SJCRH30 (cell line): Measurements from ENCODE around the gene DCAF11. TPM values are rescaled to one million over a fixed set of nuclear protein-coding genes. Genes with fewer than 3 reads are reported as not detected.

Experiments used
- DNase-seq, 2 experiments: peaks; one replicate each; pipeline ENCODE4 v3.0.0-alpha.2; 2015 to 2020
- H3K27ac ChIP-seq: fragments of 250-450 bp; sonication (Bioruptor Pico); 2 replicates; pipeline ENCODE4 v1.5.1; 2020; ENCODE audit warnings: mild to moderate bottlenecking, moderate library complexity
- H3K27me3 ChIP-seq: fragments of 250-450 bp; sonication (Bioruptor Pico); 2 replicates; pipeline ENCODE4 v1.5.1; 2020; ENCODE audit warnings: mild to moderate bottlenecking, moderate library complexity
- H3K36me3 ChIP-seq: fragments of 250-450 bp; sonication (Bioruptor Pico); 2 replicates; pipeline ENCODE4 v1.5.1; 2020; ENCODE audit warnings: mild to moderate bottlenecking, moderate library complexity
- H3K4me1 ChIP-seq: fragments of 250-450 bp; sonication (Bioruptor Pico); 2 replicates; pipeline ENCODE4 v1.5.1; 2020; ENCODE audit warnings: mild to moderate bottlenecking, moderate library complexity
- H3K4me3 ChIP-seq: fragments of 250-450 bp; sonication (Bioruptor Pico); 2 replicates; pipeline ENCODE4 v1.5.1; 2020; ENCODE audit warnings: mild to moderate bottlenecking, moderate library complexity
- H3K9me3 ChIP-seq: fragments of 250-450 bp; sonication (Bioruptor Pico); replicated peaks from 2 replicates; pipeline ENCODE4 v1.5.1; 2020; ENCODE audit warnings: mild to moderate bottlenecking, moderate library complexity
- total RNA-seq: library from RNA; depleted of rRNA; stranded (reverse); fragments of >200 nt; shearing (Covaris generic); gene quantifications from 2 replicates; pipeline ENCODE4 v1.2.3, GENCODE V29; 2014

DCAF11 gene
- total RNA-seq, 1 experiment from 2014 or later, result 82.0 TPM

DNA sequence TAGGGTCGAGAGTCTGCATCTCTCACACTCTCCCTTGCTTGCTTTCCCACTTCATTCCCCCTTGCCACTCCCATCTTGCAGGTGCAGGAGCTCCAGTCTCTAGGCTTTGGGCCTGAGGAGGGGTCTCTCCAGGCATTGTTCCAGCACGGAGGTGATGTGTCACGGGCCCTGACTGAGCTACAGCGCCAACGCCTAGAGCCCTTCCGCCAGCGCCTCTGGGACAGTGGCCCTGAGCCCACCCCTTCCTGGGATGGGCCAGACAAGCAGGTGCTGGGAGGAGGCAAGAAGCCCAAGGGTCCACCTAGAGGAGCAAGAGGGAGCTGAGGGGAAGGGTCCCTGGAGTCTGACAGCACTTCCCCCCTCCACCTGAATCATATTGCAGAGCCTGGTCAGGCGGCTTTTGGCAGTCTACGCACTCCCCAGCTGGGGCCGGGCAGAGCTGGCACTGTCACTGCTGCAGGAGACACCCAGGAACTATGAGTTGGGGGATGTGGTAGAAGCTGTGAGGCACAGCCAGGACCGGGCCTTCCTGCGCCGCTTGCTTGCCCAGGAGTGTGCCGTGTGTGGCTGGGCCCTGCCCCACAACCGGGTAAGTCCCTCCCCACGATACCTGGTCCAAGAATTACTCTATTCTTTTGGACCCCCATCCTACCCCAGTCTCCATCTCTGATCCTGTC lies 37.0 kb downstream of the DCAF11 start:
- Histone ChIP-seq H3K9me3 (no peaks in the 10 kb centered on the region), H3K4me1 (peaks cover 3% of the 10 kb centered on the region; the same call in 1 of the 2 replicates), H3K27ac (no peak overlapping the region), H3K36me3 (peaks cover 56% of the 10 kb centered on the region), H3K4me3 (no peak overlapping the region), H3K27me3 (no peaks in the 10 kb centered on the region)
- no peak for DNase-seq

GRCh38 chr14:24155100-24155499 lies 40.5 kb downstream of the DCAF11 start:
- no peak overlapping the region for H3K4me3 ChIP-seq
- H3K36me3 ChIP-seq, result peaks cover 65% of the 10 kb centered on the region
- no peaks in the 10 kb centered on the region for H3K9me3 ChIP-seq
- H3K27ac ChIP-seq, result no peak overlapping the region
- H3K27me3 ChIP-seq, result no peaks in the 10 kb centered on the region
- no peaks in the 10 kb centered on the region; the same call in 1 of the 2 replicates for H3K4me1 ChIP-seq
- DNase-seq, result no peak

DNA sequence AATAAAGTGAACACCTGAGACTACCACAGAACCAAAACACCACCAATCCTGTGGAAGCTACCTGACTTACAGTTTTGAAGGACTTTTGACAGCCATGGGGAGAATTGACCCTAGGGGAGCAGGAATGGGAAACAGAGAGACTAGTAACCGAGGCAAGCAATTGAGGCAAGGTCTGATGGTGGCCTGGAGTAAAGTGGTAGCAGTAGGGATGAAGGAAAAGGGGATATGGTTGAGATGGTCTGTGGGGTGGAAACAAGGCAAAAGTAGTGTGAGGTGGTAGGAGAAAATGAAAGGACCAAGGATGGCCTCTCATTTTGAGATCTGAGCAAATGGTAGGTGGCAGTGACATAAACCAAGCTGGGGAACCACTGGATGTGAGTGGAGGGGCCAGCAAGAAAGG lies 42.3 kb downstream of the DCAF11 start:
- Histone ChIP-seq H3K27ac (no peak overlapping the region), H3K4me3 (no peak overlapping the region), H3K4me1 (peaks cover 13% of the 10 kb centered on the region), H3K36me3 (peaks cover 49% of the 10 kb centered on the region), H3K9me3 (no peaks in the 10 kb centered on the region), H3K27me3 (no peaks in the 10 kb centered on the region)
- DNase-seq, result no peak

DNA sequence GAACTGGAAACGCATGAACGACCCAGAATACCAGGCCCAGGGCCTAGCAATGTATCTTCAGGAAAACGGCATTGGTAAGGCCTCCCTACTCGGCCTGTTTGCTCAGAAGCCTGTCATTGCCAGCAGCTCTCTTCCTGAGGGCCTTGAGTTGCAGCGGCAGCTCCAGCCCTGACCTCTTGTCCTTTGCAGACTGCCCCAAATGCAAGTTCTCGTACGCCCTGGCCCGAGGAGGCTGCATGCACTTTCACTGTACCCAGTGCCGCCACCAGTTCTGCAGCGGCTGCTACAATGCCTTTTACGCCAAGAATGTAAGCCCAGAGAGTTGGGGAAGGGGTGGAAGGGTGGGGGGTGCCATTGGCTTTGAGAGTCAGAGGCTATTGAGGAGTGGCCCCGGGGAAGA lies 42.8 kb downstream of the DCAF11 start:
- peaks cover 44% of the 10 kb centered on the region for H3K36me3 ChIP-seq
- H3K9me3 ChIP-seq, result no peaks in the 10 kb centered on the region
- DNase-seq, result no peak
- no peak overlapping the region for H3K27ac ChIP-seq
- no peaks in the 10 kb centered on the region for H3K27me3 ChIP-seq
- peaks cover 13% of the 10 kb centered on the region for H3K4me1 ChIP-seq
- H3K4me3 ChIP-seq, result no peak overlapping the region

DNA sequence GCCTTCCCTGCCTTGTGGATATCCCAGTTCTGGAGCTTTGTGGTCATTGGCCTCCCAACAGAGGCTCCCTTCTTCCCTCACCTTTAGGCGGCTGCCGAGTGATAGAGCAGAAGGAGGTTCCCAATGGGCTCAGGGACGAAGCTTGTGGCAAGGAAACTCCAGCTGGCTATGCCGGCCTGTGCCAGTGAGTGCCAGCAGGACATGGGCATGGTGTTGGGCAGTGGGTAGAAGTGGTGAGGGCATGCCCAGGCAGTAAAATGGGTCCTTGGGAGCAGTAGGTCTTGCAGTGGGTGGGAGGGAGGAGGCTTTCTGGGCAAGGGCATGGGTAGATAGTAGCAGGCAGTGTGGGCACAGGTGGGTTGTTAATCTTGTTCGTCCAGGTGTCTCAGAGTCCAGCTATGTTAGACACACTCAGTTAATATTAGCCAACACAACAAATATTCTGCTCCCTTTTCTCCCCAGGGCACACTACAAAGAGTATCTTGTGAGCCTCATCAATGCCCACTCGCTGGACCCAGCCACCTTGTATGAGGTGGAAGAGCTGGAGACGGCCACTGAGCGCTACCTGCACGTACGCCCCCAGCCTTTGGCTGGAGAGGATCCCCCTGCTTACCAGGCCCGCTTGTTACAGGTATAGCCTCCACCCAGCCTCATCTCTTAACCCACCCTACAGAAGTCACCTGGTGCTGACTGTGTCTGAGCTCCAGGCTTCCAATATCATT lies 45.4 kb downstream of the DCAF11 start:
- no peak for DNase-seq
- Histone ChIP-seq H3K9me3 (no peaks in the 10 kb centered on the region), H3K36me3 (peaks cover 32% of the 10 kb centered on the region), H3K27me3 (no peaks in the 10 kb centered on the region), H3K4me3 (no peak overlapping the region), H3K27ac (no peak overlapping the region), H3K4me1 (peaks cover 13% of the 10 kb centered on the region)

GRCh38 chr14:24160499-24160849 lies 45.9 kb downstream of the DCAF11 start:
- Histone ChIP-seq H3K27ac (no peak overlapping the region), H3K27me3 (no peaks in the 10 kb centered on the region), H3K9me3 (no peaks in the 10 kb centered on the region), H3K4me1 (peaks cover 13% of the 10 kb centered on the region), H3K36me3 (peaks cover 29% of the 10 kb centered on the region), H3K4me3 (no peak overlapping the region)
- no peak for DNase-seq

DNA sequence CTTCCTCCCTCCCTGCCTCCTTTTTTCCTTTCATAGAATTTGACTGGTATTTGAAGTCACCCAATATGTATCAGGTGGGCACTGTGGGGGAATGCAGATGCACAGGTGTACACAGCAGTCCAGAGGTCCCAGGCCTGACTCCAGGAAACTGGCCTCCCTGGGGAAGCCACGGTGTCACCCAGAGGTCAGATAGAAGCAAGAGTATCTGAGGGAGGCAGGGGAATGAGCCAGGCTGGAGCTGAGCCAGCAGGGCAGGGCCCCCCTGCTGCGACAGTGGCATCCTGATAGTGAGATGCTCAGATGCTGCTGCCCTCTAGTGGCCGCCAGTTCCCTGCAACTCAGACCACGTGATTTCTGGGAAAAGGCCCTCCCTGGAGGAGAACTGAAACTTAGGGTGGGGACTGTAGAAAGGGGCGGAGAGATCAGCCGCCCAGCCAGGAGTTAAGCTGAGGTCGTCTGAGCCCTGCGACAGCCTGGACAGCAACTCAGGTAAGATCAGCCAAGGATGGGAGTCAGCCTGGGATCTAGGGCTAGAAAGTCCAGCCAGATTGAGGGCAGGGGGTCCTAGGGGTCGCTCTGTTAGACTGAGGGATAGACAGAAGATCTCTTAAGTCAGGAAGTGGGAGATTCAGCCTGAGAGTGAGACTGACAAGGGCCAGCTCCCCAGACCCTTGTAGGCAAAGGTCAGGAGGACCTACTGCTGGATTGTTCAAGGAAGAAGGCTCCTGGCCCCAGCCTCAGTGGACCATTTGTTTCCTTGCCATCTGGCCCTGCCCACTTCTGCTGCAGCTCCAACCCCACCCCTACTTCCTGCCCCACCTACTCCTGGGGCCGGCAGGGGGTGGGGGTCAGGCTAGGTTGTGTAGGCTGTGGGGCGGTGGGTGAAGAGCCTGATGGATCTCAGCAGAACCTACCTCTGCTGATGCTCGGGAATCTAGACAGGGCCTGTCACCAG lies 46.5 kb downstream of the DCAF11 start, which contains the start of gene IRF9:
Gene IRF9 (plus strand): TSS at position 416 of the 955 bp plus-strand sequence. CDS start 880 bp downstream, outside the sequence.
- peaks cover 13% of the 10 kb centered on the region for H3K4me1 ChIP-seq
- peaks cover 22% of the 10 kb centered on the region for H3K36me3 ChIP-seq
- H3K9me3 ChIP-seq, result no peaks in the 10 kb centered on the region
- peak within 1 kb of the TSS; percentile 38 for H3K27ac ChIP-seq
- no peaks in the 10 kb centered on the region for H3K27me3 ChIP-seq
- DNase-seq, result peak; percentile 95 to 99
- H3K4me3 ChIP-seq, result peak within 1 kb of the TSS; percentile 40

GRCh38 chr14:24162093-24162492 lies 47.5 kb downstream of the DCAF11 start:
- DNase-seq, result no peak
- H3K4me1 ChIP-seq, result peaks cover 13% of the 10 kb centered on the region
- H3K27ac ChIP-seq, result no peak overlapping the region
- H3K36me3 ChIP-seq, result peaks cover 15% of the 10 kb centered on the region
- no peak overlapping the region for H3K4me3 ChIP-seq
- no peaks in the 10 kb centered on the region for H3K27me3 ChIP-seq
- H3K9me3 ChIP-seq, result no peaks in the 10 kb centered on the region

- Histone ChIP-seq H3K4me3 (no peak overlapping the region), H3K36me3 (peaks cover 2% of the 10 kb centered on the region; the same call in 1 of the 2 replicates), H3K27me3 (no peaks in the 10 kb centered on the region), H3K4me1 (peaks cover 13% of the 10 kb centered on the region), H3K9me3 (no peaks in the 10 kb centered on the region), H3K27ac (no peak overlapping the region)
- DNase-seq, result no peak
Measured at GRCh38 chr14:24164518-24164991, 50.0 kb downstream of the DCAF11 start.

GRCh38 chr14:24165785-24166184 lies 51.2 kb downstream of the DCAF11 start:
- Histone ChIP-seq H3K27me3 (no peaks in the 10 kb centered on the region), H3K27ac (no peak overlapping the region), H3K36me3 (peaks cover 2% of the 10 kb centered on the region; the same call in 1 of the 2 replicates), H3K4me3 (no peak overlapping the region), H3K4me1 (peaks cover 8% of the 10 kb centered on the region), H3K9me3 (no peaks in the 10 kb centered on the region)
- no peak for DNase-seq

- Histone ChIP-seq H3K36me3 (peaks cover 2% of the 10 kb centered on the region; the same call in 1 of the 2 replicates), H3K4me1 (no peaks in the 10 kb centered on the region), H3K4me3 (no peak overlapping the region), H3K27me3 (no peaks in the 10 kb centered on the region), H3K27ac (no peak overlapping the region), H3K9me3 (no peaks in the 10 kb centered on the region)
- DNase-seq, result no peak
Measured at GRCh38 chr14:24167469-24168114, 53.0 kb downstream of the DCAF11 start.

- H3K27ac ChIP-seq, result no peak within 1 kb of the TSS
- H3K4me1 ChIP-seq, result no peaks in the 10 kb centered on the region
- H3K4me3 ChIP-seq, result no peak within 1 kb of the TSS
- DNase-seq, result no peak
- no peaks in the 10 kb centered on the region for H3K36me3 ChIP-seq
- H3K27me3 ChIP-seq, result no peaks in the 10 kb centered on the region
- no peaks in the 10 kb centered on the region for H3K9me3 ChIP-seq
Measured at GRCh38 chr14:24171422-24172260, 57.1 kb downstream of the DCAF11 start, which contains the start of gene REC8. REC8 (plus strand) TSS chr14:24172080; CDS start chr14:24172553, 473 bp downstream.

DNA sequence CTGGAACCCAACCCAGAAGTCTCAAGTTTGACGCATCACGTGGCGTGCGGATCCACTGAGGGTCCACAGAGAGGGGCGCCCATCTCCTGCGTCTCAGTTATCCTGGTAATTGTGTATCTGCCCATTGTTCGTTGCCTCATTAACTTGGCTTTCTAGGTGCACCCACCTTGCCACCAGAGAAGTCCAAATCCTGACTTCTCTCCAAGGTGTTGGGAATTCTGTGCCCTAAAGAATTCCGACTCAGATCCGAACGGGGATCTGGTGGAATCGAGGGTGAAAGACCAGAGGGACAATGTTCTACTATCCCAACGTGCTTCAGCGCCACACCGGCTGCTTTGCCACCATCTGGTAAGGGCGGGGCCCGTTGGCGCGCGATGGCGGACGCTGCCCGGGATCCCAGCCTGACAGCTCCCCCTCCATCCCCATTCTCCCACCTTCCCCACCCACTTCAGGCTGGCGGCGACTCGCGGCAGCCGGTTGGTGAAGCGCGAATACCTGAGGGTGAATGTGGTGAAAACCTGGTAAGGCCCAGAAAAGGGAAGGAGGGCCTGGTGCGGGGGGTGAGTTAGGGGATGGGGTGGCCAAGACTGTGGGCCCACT lies 57.8 kb downstream of the DCAF11 start:
- Histone ChIP-seq H3K27ac (no peak overlapping the region), H3K9me3 (no peaks in the 10 kb centered on the region), H3K4me1 (no peaks in the 10 kb centered on the region), H3K36me3 (no peaks in the 10 kb centered on the region; the same call in 1 of the 2 replicates), H3K4me3 (no peak overlapping the region), H3K27me3 (no peaks in the 10 kb centered on the region)
- no peak for DNase-seq
